GM23248 (cell line): ENCODE data around the gene ABCA1.

Source experiments
- EZH2 ChIP-seq: fragments of 200-600 bp; sonication (generic); IDR thresholded peaks from 2 replicates; pipeline ENCODE4 v1.6.1; 2018; ENCODE audit warnings: antibody characterized with exemption, mild to moderate bottlenecking; ENCODE audit not compliant: insufficient read depth, poor library complexity, severe bottlenecking
- EZH2phosphoT487 ChIP-seq: fragments of 200-600 bp; sonication (generic); IDR thresholded peaks from 2 replicates; pipeline ENCODE4 v1.6.1; 2018; ENCODE audit warnings: antibody characterized with exemption, moderate library complexity, mild to moderate bottlenecking, low read depth; ENCODE audit not compliant: insufficient read depth

- TF ChIP-seq EZH2 = no peak
- TF ChIP-seq EZH2phosphoT487 = no peak
These were observed 119.8 kb downstream of the ABCA1 start for GRCh38 chr9:104808035-104808614.
